Mononuclear cell (primary cell): ENCODE data around the gene SUMO1. TPM values are rescaled to one million over a fixed set of nuclear protein-coding genes. Genes with fewer than 3 reads are reported as not detected.

Experiments
- H3K27me3 ChIP-seq: 2 replicates; pipeline ENCODE4 v1.6.0; 2011; ENCODE audit warnings: low read length, control low read depth; ENCODE audit not compliant: insufficient read depth
- H3K4me1 ChIP-seq: 2 replicates; pipeline ENCODE4 v1.5.1; 2011; ENCODE audit warnings: mild to moderate bottlenecking, low read length, control low read depth; ENCODE audit not compliant: insufficient read depth
- H3K4me3 ChIP-seq: 2 replicates; pipeline ENCODE4 v1.5.1; 2011; ENCODE audit warnings: mild to moderate bottlenecking, low read length, moderate library complexity
- H3K9me3 ChIP-seq: 2 replicates; pipeline ENCODE4 v1.5.1; 2011; ENCODE audit warnings: low read depth, mild to moderate bottlenecking, control low read depth, low read length
- total RNA-seq: library from RNA; depleted of rRNA; stranded (reverse); fragments of >200 nt; gene quantifications from one replicate; pipeline ENCODE4 v1.2.3, GENCODE V29; 2012

The SUMO1 gene
- total RNA-seq, 1 donor: 100 TPM

GRCh38 chr2:202221873-202222272 is 16.5 kb downstream of the SUMO1 start:
- H3K4me3 ChIP-seq: no peak overlapping the region
- H3K27me3 ChIP-seq: no peaks in the 10 kb centered on the region
- no peaks in the 10 kb centered on the region for H3K4me1 ChIP-seq
- no peaks in the 10 kb centered on the region for H3K9me3 ChIP-seq

GRCh38 chr2:202215179-202215578 is 23.2 kb downstream of the SUMO1 start:
- H3K4me3 ChIP-seq: no peak overlapping the region
- H3K4me1 ChIP-seq: no peaks in the 10 kb centered on the region
- no peaks in the 10 kb centered on the region for H3K27me3 ChIP-seq
- H3K9me3 ChIP-seq: no peaks in the 10 kb centered on the region

- Histone ChIP-seq H3K27me3 (no peaks in the 10 kb centered on the region), H3K4me1 (no peaks in the 10 kb centered on the region), H3K9me3 (no peaks in the 10 kb centered on the region), H3K4me3 (no peak overlapping the region)
Measured at GRCh38 chr2:202208526-202208925, 29.9 kb downstream of the SUMO1 start.

DNA sequence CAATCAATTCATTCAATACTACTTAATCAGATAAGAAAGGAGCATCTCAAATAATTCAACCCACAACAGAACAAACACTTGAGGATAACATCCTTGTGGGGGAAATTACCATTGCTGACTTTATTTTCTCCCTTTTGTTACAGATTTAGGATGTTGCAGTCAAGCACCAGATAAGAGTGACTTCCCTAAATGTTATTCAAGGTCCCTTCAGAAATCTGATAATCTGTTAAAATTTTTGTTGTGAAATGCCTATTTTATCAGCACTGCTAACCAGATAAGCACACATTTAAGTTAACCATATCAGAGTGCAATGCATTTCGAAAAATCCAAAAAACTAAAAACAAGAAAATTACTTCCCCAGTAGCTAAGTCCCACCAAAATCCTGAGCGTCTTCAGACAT is 33.5 kb downstream of the SUMO1 start:
- Histone ChIP-seq H3K27me3 (no peaks in the 10 kb centered on the region), H3K4me3 (no peak overlapping the region), H3K9me3 (no peaks in the 10 kb centered on the region), H3K4me1 (no peaks in the 10 kb centered on the region)

DNA sequence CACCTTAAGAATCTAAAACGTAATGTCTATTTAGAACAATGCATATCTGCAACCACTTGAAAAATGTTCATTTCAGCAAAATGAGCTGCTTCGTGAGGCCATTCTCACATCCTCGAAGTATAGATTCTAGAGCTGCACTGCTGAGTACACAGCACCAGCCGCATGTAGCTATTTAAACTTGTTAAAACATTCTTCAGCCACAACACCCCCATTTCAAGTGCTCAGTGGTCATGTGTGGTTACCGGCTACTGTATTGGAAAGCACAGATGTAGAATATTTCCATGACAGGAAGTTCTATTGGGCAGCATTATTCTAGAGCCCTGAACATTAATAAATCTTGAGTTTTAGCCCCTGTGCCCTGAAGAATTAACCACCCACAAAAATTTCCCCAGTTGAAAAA is 35.0 kb downstream of the SUMO1 start:
- no peak overlapping the region for H3K4me3 ChIP-seq
- H3K4me1 ChIP-seq: no peaks in the 10 kb centered on the region
- no peaks in the 10 kb centered on the region for H3K27me3 ChIP-seq
- H3K9me3 ChIP-seq: no peaks in the 10 kb centered on the region

- no peak overlapping the region for H3K4me3 ChIP-seq
- no peaks in the 10 kb centered on the region for H3K4me1 ChIP-seq
- H3K9me3 ChIP-seq: no peaks in the 10 kb centered on the region
- no peaks in the 10 kb centered on the region for H3K27me3 ChIP-seq
Measured at GRCh38 chr2:202201220-202202160, 36.9 kb downstream of the SUMO1 start.

DNA sequence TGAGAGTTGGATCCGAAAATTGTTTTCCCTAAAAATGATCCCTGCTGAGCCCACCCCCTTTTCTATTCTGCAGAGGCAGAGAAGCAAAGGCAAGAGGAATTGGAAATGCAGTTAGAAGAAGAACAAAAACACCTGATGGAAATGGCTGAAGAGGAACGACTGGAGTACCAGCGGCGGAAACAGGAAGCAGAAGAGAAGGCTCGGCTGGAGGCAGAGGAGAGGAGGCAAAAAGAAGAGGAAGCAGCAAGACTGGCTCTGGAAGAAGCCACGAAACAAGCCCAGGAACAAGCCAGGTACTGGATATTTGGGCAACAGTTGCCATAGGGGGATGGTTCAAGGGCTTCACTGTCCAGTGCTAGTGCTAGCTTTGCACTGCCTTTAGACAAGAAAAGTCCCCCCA is 41.7 kb downstream of the SUMO1 start:
- no peak overlapping the region for H3K4me3 ChIP-seq
- no peaks in the 10 kb centered on the region for H3K9me3 ChIP-seq
- H3K27me3 ChIP-seq: no peaks in the 10 kb centered on the region
- no peaks in the 10 kb centered on the region for H3K4me1 ChIP-seq

DNA sequence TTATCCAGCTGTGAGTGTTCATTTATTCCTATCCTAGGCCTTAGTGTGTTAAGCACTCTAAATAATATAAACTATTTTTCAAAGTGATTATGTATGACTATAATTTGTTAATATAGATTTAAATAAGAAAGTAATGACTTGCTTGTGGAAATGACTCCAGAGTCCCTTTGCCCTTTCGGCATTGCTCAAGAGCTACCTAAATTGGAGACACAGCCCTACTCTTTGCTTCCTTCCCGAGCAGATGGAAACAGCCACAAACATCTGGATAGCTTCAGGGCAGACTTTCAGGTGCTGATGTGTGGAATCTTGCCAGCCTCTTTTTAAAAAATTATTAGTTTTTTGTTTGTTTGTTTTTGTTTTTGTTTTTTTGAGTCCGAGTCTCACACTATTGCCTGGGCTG is 44.0 kb downstream of the SUMO1 start:
- no peaks in the 10 kb centered on the region for H3K4me1 ChIP-seq
- H3K27me3 ChIP-seq: no peaks in the 10 kb centered on the region
- no peaks in the 10 kb centered on the region for H3K9me3 ChIP-seq
- no peak overlapping the region for H3K4me3 ChIP-seq

DNA sequence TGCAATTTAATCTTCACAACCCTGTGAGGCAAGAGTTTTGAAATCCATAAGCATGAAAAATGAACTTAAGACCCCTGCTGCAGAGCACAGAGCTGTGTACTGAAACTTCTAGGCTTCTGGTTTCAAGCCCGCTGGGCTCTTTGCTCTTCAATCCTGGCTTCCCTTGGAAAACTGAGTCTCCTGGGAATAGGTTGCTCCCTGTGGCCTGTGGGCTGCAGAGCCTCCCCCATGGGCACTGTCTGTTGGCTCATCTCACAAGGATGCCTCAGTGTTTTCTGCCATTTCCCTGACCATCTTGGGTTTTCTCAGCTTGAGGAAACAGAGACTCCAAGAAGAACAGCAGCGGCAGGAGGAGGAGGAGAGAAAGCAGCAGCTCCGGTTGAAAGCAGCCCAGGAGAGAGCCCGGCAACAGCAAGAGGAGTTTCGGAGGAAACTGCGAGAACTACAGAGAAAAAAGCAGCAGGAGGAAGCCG is 44.5 kb downstream of the SUMO1 start:
- Histone ChIP-seq H3K27me3 (no peaks in the 10 kb centered on the region), H3K4me3 (no peak overlapping the region), H3K9me3 (no peaks in the 10 kb centered on the region), H3K4me1 (no peaks in the 10 kb centered on the region)

GRCh38 chr2:202193305-202193704 is 45.1 kb downstream of the SUMO1 start:
- H3K27me3 ChIP-seq: no peaks in the 10 kb centered on the region
- no peaks in the 10 kb centered on the region for H3K9me3 ChIP-seq
- H3K4me3 ChIP-seq: no peak overlapping the region
- H3K4me1 ChIP-seq: no peaks in the 10 kb centered on the region

DNA sequence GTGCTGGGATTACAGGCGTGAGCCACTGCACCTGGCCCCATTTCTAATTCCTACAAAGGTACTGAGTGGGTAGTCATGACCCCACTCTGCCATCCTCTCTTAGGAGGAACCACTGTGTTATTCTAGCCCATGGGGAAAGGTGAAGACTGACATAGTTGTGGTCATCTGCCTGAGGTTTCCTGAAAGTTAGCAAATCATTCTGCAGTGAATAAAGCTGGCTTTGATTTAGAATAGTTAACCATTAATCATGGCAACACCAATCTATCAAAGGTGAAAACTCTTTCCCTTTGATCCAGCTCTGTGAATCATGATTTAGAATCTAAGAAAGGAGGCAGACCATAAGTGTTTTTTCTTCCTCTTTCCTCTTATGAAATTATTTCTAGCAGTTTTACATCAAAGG is 50.8 kb downstream of the SUMO1 start:
- Histone ChIP-seq H3K9me3 (no peaks in the 10 kb centered on the region), H3K27me3 (peaks cover 8% of the 10 kb centered on the region), H3K4me1 (no peaks in the 10 kb centered on the region), H3K4me3 (no peak overlapping the region)

- H3K9me3 ChIP-seq: no peaks in the 10 kb centered on the region
- peaks cover 8% of the 10 kb centered on the region for H3K27me3 ChIP-seq
- no peaks in the 10 kb centered on the region for H3K4me1 ChIP-seq
- no peak overlapping the region for H3K4me3 ChIP-seq
Measured at GRCh38 chr2:202186641-202187202, 51.7 kb downstream of the SUMO1 start.

- no peaks in the 10 kb centered on the region for H3K9me3 ChIP-seq
- no peaks in the 10 kb centered on the region for H3K4me1 ChIP-seq
- H3K4me3 ChIP-seq: no peak overlapping the region
- peaks cover 8% of the 10 kb centered on the region for H3K27me3 ChIP-seq
Measured at GRCh38 chr2:202185156-202185555, 53.2 kb downstream of the SUMO1 start.

DNA sequence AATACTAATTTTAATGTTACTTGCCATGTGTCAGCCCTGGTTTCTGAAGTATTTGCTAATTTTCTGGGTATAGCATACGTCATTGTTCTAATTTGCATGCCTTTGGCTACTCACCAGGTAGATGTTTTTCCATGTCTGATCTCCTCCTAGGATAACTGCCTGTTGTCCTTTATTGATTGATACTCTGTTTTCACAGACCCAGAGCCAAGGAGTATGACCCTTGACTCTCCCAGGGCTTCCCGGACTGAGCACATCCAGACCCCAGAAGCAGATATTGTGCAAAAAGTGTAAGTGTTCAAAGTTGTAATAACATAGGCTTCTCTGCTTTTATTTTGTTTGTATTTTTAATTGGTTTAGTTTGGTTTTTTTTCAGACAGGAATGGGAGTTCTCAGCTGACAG is 53.8 kb downstream of the SUMO1 start:
- no peaks in the 10 kb centered on the region for H3K4me1 ChIP-seq
- H3K4me3 ChIP-seq: no peak overlapping the region
- no peaks in the 10 kb centered on the region for H3K9me3 ChIP-seq
- H3K27me3 ChIP-seq: peaks cover 8% of the 10 kb centered on the region

GRCh38 chr2:202178346-202178958 is 59.9 kb downstream of the SUMO1 start:
- H3K27me3 ChIP-seq: no peaks in the 10 kb centered on the region
- no peak overlapping the region for H3K4me3 ChIP-seq

More at GRCh38 chr2:202178346-202178958, 59.9 kb downstream of the SUMO1 start:
- Histone ChIP-seq H3K9me3 (no peaks in the 10 kb centered on the region), H3K4me1 (no peaks in the 10 kb centered on the region)
